SH-SY5Y (cell line): ENCODE results near the gene ICE2.

Source experiments
- GATA2 ChIP-seq: IDR thresholded peaks from 2 replicates; pipeline ENCODE4 v1.6.1; 2011; ENCODE audit warnings: mild to moderate bottlenecking, low read depth, low read length
- GATA3 ChIP-seq: IDR thresholded peaks from 2 replicates; pipeline ENCODE4 v1.6.1; 2011; ENCODE audit warnings: low read depth, mild to moderate bottlenecking, low read length, moderate library complexity

DNA sequence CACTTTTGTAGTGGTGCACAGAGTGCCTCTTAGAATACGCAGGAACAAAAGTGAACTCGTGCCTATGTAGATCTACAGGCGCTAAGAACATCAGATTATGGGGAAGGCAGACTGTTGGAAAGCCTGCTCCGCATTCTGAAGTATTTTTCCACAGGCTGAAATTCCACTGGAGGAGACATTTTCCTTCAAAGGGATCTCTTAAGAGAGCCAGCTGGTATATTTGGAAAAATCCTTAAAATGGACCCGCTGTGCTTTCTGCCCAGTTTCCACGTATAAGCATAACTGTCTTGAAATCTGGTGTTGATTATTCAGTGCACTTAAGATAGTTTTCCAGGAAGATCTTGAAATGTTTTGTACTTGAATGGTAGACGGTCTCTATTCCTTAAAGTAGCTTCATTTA is 34.7 kb upstream of the ICE2 start:
- TF ChIP-seq GATA2 (no peak), GATA3 (no peak)
